Muscle of leg (tissue), 16 donors: ENCODE data around the gene DAZ3. TPM values are rescaled to one million over a fixed set of nuclear protein-coding genes. Genes with fewer than 3 reads are reported as not detected.
"Not testable (repeated sequence)": the region's sequence is repeated elsewhere in the genome, so short reads cannot be mapped to it uniquely, and the experiment has no call there.

Experiments used
- DNase-seq: peaks from one replicate; pipeline ENCODE4 v3.0.0; 2013
- H3K27ac ChIP-seq: one replicate; pipeline ENCODE4 v1.5.1; 2013; ENCODE audit warnings: mild to moderate bottlenecking, low read length, control low read depth
- H3K27me3 ChIP-seq: one replicate; pipeline ENCODE4 v1.6.1; 2013; ENCODE audit warnings: low read length; ENCODE audit not compliant: control insufficient read depth, insufficient read depth
- H3K36me3 ChIP-seq: one replicate; pipeline ENCODE4 v1.6.1; 2013; ENCODE audit warnings: low read length; ENCODE audit not compliant: control insufficient read depth, insufficient read depth
- H3K4me1 ChIP-seq: one replicate; pipeline ENCODE4 v1.6.1; 2013; ENCODE audit warnings: low read length; ENCODE audit not compliant: control insufficient read depth, insufficient read depth
- H3K4me3 ChIP-seq: one replicate; pipeline ENCODE4 v1.5.1; 2013; ENCODE audit warnings: low read length, control low read depth
- H3K9me3 ChIP-seq: replicated peaks from 2 replicates; pipeline ENCODE4 v1.6.1; 2013; ENCODE audit warnings: low read depth, low read length; ENCODE audit not compliant: control insufficient read depth
- WGBS: methylation state at CpG from one replicate; pipeline ENCODE4 v1.1.5; 2013; ENCODE audit warnings: missing lambda C conversion rate; ENCODE audit not compliant: insufficient coverage; 5-methylcytosine and 5-hydroxymethylcytosine counted together
- long read RNA-seq, 11 donors: transcript quantifications; one replicate each; lab custom pipeline, GENCODE V29; 2026
- polyA plus RNA-seq, 8 donors: library from polyadenylated mRNA; unstranded; fragments of 120-200 nt; gene quantifications; one replicate each; pipeline versions ENCODE4 v1.2.1 to v1.2.3, GENCODE V29; 2013; ENCODE audit warnings: inconsistent platforms in 1 of 8, low replicate concordance in 1 of 8; ENCODE audit not compliant: insufficient read length in 8 of 8, insufficient read depth in 1 of 8
- total RNA-seq: library from RNA; stranded (reverse); fragments of 120-200 nt; gene quantifications from one replicate; pipeline ENCODE4 v1.2.4, GENCODE V29; 2013

DAZ3 gene, protein sequence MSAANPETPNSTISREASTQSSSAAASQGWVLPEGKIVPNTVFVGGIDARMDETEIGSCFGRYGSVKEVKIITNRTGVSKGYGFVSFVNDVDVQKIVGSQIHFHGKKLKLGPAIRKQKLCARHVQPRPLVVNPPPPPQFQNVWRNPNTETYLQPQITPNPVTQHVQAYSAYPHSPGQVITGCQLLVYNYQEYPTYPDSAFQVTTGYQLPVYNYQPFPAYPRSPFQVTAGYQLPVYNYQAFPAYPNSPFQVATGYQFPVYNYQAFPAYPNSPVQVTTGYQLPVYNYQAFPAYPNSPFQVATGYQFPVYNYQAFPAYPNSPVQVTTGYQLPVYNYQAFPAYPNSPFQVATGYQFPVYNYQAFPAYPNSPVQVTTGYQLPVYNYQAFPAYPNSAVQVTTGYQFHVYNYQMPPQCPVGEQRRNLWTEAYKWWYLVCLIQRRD
- not detected for total RNA-seq
- under 1 TPM in 2 of 8 donors, not detected in 6; 0.06 to 0.10 TPM for polyA plus RNA-seq
- long read RNA-seq, donor 1 = 0 reads
- long read RNA-seq, donor 2 = 0 reads
- long read RNA-seq, donor 3 = 0 reads
- long read RNA-seq, donor 4 = 0 reads
- long read RNA-seq, donor 5 = 0 reads
- long read RNA-seq, donor 6 = 0 reads
- long read RNA-seq, donor 7 = 0 reads
- long read RNA-seq, donor 8 = 0 reads
- long read RNA-seq, donor 9 = 0 reads
- long read RNA-seq, donor 10 = 0 reads
- long read RNA-seq, donor 11 = 0 reads

DNA sequence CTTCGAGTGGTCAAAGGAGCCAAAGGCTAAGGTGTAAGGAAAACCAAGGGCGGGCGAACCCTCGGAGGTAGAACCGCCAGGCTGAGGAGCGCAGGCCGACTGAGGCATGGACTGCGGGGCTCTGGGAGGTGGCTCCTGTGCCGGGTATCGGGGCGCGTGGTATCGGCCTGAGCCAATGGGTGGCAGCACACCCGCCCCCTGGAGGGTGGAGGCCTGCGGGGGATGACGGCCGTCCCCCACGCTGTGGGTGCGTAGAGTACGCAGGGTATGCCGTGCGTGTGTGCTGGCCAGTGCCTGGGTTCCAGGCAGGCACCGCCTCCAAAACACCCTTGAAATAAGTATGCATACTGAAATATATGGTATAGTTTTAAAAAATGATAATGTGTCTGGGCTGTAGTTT is at the start of gene DAZ3:
TSS of gene DAZ3 (minus strand) at position 101 of the 400 bp plus-strand sequence. CDS start 208 bp downstream, outside the sequence.
- DNase-seq, H3K9me3 ChIP-seq, H3K27ac ChIP-seq, H3K27me3 ChIP-seq, H3K4me3 ChIP-seq, H3K36me3 ChIP-seq, H3K4me1 ChIP-seq: not testable (repeated sequence)
- no CpG with 5 or more reads among the region's 23 CpGs for WGBS

DNA sequence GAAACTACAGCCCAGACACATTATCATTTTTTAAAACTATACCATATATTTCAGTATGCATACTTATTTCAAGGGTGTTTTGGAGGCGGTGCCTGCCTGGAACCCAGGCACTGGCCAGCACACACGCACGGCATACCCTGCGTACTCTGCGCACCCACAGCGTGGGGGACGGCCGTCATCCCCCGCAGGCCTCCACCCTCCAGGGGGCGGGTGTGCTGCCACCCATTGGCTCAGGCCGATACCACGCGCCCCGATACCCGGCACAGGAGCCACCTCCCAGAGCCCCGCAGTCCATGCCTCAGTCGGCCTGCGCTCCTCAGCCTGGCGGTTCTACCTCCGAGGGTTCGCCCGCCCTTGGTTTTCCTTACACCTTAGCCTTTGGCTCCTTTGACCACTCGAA is 20.4 kb upstream of the DAZ3 start, which contains the start of gene DAZ4:
TSS of gene DAZ4 (plus strand) at position 301 of the 400 bp plus-strand sequence. CDS start 208 bp downstream, outside the sequence.
- H3K4me3 ChIP-seq, H3K27ac ChIP-seq, DNase-seq, H3K36me3 ChIP-seq, H3K27me3 ChIP-seq, H3K9me3 ChIP-seq, H3K4me1 ChIP-seq: not testable (repeated sequence)
- WGBS = no CpG with 5 or more reads among the region's 23 CpGs

DNA sequence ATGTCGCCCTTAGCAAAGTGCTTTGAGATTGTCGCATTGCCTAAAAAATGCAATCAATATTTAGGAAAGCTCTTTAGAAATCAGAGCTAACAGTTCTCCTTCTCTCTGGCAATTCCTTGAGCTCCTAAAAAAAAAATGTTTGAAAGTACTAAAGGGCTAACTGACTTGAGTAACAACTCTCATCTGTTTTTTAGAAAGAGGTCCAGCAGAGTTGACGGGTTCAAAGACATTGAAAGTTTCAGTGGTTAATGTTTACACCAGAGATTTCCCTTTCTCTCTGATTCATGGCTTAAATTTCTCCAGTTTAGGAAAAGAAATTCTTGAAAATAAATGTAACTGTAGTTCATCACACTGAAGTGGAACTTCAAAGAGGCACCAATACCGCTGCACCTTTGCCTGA is 11.9 kb upstream of the DAZ3 start:
- H3K36me3 ChIP-seq, H3K9me3 ChIP-seq, DNase-seq, H3K27me3 ChIP-seq, H3K27ac ChIP-seq, H3K4me3 ChIP-seq, H3K4me1 ChIP-seq: not testable (repeated sequence)
- no CpG with 5 or more reads among the region's 4 CpGs for WGBS

DNA sequence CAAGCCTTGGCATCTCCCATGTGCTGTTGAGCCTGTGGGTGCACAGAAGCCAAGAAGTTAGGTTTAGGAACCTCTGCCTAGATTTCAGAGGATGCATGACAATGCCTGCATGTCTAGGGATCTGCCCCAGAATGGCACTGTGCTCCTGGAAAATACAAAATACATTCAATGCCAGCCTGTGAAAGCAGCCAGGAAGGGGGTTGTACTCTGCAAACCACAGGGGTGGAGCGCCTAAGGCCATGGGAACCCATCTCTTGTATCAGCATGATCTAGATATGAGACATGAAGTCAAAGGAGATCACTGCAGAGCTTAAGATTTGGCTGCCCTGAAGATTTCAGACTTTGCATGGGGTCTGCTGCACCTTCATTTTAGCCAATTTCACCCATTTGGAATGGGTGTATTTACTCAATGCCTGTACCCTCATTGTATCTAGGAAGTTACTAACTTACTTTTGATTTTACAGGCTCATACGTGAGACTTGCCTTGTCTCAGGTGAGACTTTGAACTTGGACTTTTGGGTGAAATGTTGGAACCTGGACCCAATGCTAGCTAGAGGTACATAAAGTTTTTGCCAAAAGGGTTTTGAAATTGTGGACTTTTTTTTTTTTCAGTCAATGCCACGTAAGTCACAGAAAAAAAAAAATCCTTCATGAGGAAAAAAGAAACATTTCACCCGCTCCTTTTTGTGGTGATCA is 11.1 kb upstream of the DAZ3 start:
- no CpG with 5 or more reads among the region's 4 CpGs for WGBS
- not testable (repeated sequence) for H3K27ac ChIP-seq, H3K36me3 ChIP-seq, DNase-seq, H3K4me3 ChIP-seq, H3K4me1 ChIP-seq, H3K27me3 ChIP-seq, H3K9me3 ChIP-seq

DNA sequence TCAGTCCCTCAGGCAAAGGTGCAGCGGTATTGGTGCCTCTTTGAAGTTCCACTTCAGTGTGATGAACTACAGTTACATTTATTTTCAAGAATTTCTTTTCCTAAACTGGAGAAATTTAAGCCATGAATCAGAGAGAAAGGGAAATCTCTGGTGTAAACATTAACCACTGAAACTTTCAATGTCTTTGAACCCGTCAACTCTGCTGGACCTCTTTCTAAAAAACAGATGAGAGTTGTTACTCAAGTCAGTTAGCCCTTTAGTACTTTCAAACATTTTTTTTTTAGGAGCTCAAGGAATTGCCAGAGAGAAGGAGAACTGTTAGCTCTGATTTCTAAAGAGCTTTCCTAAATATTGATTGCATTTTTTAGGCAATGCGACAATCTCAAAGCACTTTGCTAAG is 8.6 kb upstream of the DAZ3 start:
- H3K4me3 ChIP-seq, H3K36me3 ChIP-seq, H3K27ac ChIP-seq, H3K9me3 ChIP-seq, DNase-seq, H3K27me3 ChIP-seq, H3K4me1 ChIP-seq: not testable (repeated sequence)
- no CpG with 5 or more reads among the region's 3 CpGs for WGBS

Other genes starting within 250 kb of the DAZ3 start
- gene BPY2B, start 195.4 kb downstream of the DAZ3 start, total RNA-seq = not detected
- not detected for gene BPY2B, start 195.4 kb downstream of the DAZ3 start, polyA plus RNA-seq
- not detected for gene DAZ4, start 20.5 kb upstream of the DAZ3 start, total RNA-seq
- gene DAZ4, start 20.5 kb upstream of the DAZ3 start, polyA plus RNA-seq = not detected
- not detected for gene BPY2C, start 238.7 kb upstream of the DAZ3 start, total RNA-seq
- gene BPY2C, start 238.7 kb upstream of the DAZ3 start, polyA plus RNA-seq = not detected